Renal cortex interstitium (tissue), 15 donors: ENCODE results near the gene CDH6. TPM values are rescaled to one million over a fixed set of nuclear protein-coding genes. Genes with fewer than 3 reads are reported as not detected.

Source experiments
- DNase-seq, 11 donors: peaks; one replicate each; pipeline ENCODE4 v3.0.0-alpha.2; 2013; ENCODE audit warnings: low read depth in 9 of 11, low spot score in 4 of 11; ENCODE audit errors: extremely low read depth in 1 of 11
- long read RNA-seq, 16 experiments: transcript quantifications; one replicate each; lab custom pipeline, GENCODE V29; 2026
- polyA plus RNA-seq, 3 donors: library from polyadenylated mRNA; unstranded; fragments of 120-200 nt; gene quantifications; one replicate each; pipeline ENCODE4 v1.2.1, GENCODE V29; 2013; ENCODE audit not compliant: insufficient read length in 3 of 3

The CDH6 gene
- 10 to 100 TPM; 54.4 to 80.8 (median 76.5) TPM for polyA plus RNA-seq
- long read RNA-seq, donor 1, full-length matches to known transcripts, result 3 of 21 reads
- long read RNA-seq, donor 1, partial matches to known transcripts, result 18 of 21 reads
- long read RNA-seq, donor 1, other reads (novel, unspliced or antisense), result 0 of 21 reads
- long read RNA-seq, donor 2, full-length matches to known transcripts, result 2 of 9 reads
- long read RNA-seq, donor 2, partial matches to known transcripts, result 7 of 9 reads
- long read RNA-seq, donor 2, other reads (novel, unspliced or antisense), result 0 of 9 reads
- long read RNA-seq, donor 3, full-length matches to known transcripts, result 10 of 10 reads
- long read RNA-seq, donor 3, partial matches to known transcripts, result 0 of 10 reads
- long read RNA-seq, donor 3, other reads (novel, unspliced or antisense), result 0 of 10 reads
- long read RNA-seq, donor 4, full-length matches to known transcripts, result 3 of 8 reads
- long read RNA-seq, donor 4, partial matches to known transcripts, result 5 of 8 reads
- long read RNA-seq, donor 4, other reads (novel, unspliced or antisense), result 0 of 8 reads
- long read RNA-seq, donor 5, result 0 reads
- long read RNA-seq, donor 6, full-length matches to known transcripts, result 4 of 12 reads
- long read RNA-seq, donor 6, partial matches to known transcripts, result 8 of 12 reads
- long read RNA-seq, donor 6, other reads (novel, unspliced or antisense), result 0 of 12 reads
- long read RNA-seq, donor 7, full-length matches to known transcripts, result 8 of 8 reads
- long read RNA-seq, donor 7, partial matches to known transcripts, result 0 of 8 reads
- long read RNA-seq, donor 7, other reads (novel, unspliced or antisense), result 0 of 8 reads
- long read RNA-seq, donor 8, result 0 reads
- long read RNA-seq, donor 9, partial matches to known transcripts, result 7 of 9 reads
- long read RNA-seq, donor 9, other reads (novel, unspliced or antisense), result 0 of 9 reads
- long read RNA-seq, donor 10, full-length matches to known transcripts, result 3 of 3 reads
- long read RNA-seq, donor 10, partial matches to known transcripts, result 0 of 3 reads
- long read RNA-seq, donor 10, other reads (novel, unspliced or antisense), result 0 of 3 reads
- long read RNA-seq, donor 11, full-length matches to known transcripts, result 4 of 4 reads
- long read RNA-seq, donor 11, partial matches to known transcripts, result 0 of 4 reads
- long read RNA-seq, donor 11, other reads (novel, unspliced or antisense), result 0 of 4 reads
- long read RNA-seq, donor 12, full-length matches to known transcripts, result 3 of 3 reads
- long read RNA-seq, donor 12, partial matches to known transcripts, result 0 of 3 reads
- long read RNA-seq, donor 12, other reads (novel, unspliced or antisense), result 0 of 3 reads
- long read RNA-seq, donor 13, result 0 reads
- long read RNA-seq, donor 14, full-length matches to known transcripts, result 1 of 1 reads
- long read RNA-seq, donor 14, partial matches to known transcripts, result 0 of 1 reads
- long read RNA-seq, donor 14, other reads (novel, unspliced or antisense), result 0 of 1 reads
- long read RNA-seq, donor 15, full-length matches to known transcripts, result 3 of 3 reads
- long read RNA-seq, donor 15, partial matches to known transcripts, result 0 of 3 reads
- long read RNA-seq, donor 15, other reads (novel, unspliced or antisense), result 0 of 3 reads
- long read RNA-seq, donor 16, full-length matches to known transcripts, result 13 of 30 reads
- long read RNA-seq, donor 16, partial matches to known transcripts, result 17 of 30 reads
- long read RNA-seq, donor 16, other reads (novel, unspliced or antisense), result 0 of 30 reads

GRCh38 chr5:31193591-31194467 is at the start of gene CDH6:
TSS of gene CDH6 (plus strand) at chr5:31193686. CDS start at chr5:31267474, 73,788 bp downstream.
- peak in 6 of 11 donors; percentile 56 to 76 (median 66) for DNase-seq

- no peak for DNase-seq
Measured at GRCh38 chr5:31144364-31144763, 49.1 kb upstream of the CDH6 start.

GRCh38 chr5:31148959-31149475 is 44.5 kb upstream of the CDH6 start:
- DNase-seq, result no peak

- no peak for DNase-seq
Measured at GRCh38 chr5:31153521-31153920, 40.0 kb upstream of the CDH6 start.

- no peak for DNase-seq
Measured at GRCh38 chr5:31156631-31157160, 36.8 kb upstream of the CDH6 start.

GRCh38 chr5:31157720-31158119 is 35.8 kb upstream of the CDH6 start:
- no peak for DNase-seq

- DNase-seq, result no peak
Measured at GRCh38 chr5:31158686-31159085, 34.8 kb upstream of the CDH6 start.

GRCh38 chr5:31161781-31162181 is 31.7 kb upstream of the CDH6 start:
- peak in 4 of 11 donors; percentile 4 to 43 (median 17) for DNase-seq

- no peak for DNase-seq
Measured at GRCh38 chr5:31165729-31166128, 27.8 kb upstream of the CDH6 start.

GRCh38 chr5:31169379-31169778 is 24.1 kb upstream of the CDH6 start:
- no peak for DNase-seq

- no peak for DNase-seq
Measured at GRCh38 chr5:31172881-31173280, 20.6 kb upstream of the CDH6 start.

- DNase-seq, result no peak
Measured at GRCh38 chr5:31173614-31174013, 19.9 kb upstream of the CDH6 start.

GRCh38 chr5:31181376-31181987 is 12.0 kb upstream of the CDH6 start:
- DNase-seq, result no peak

GRCh38 chr5:31182136-31182535 is 11.3 kb upstream of the CDH6 start:
- no peak for DNase-seq

GRCh38 chr5:31185951-31186350 is 7.5 kb upstream of the CDH6 start:
- no peak for DNase-seq

- DNase-seq, result peak in 1 of 11 donors; percentile 57
Measured at GRCh38 chr5:31186672-31187267, 6.7 kb upstream of the CDH6 start.
